Measurements from ENCODE around the gene TAS1R2.
"Not testable (repeated sequence)": the region's sequence is repeated elsewhere in the genome, so short reads cannot be mapped to it uniquely, and the experiment has no call there.

Gene TAS1R2

GRCh38 chr1:18898567-18898966, 39.1 kb upstream of the TAS1R2 start:
- Histone ChIP-seq H3K4me1 (ENCODE audit: control insufficient read depth, insufficient read depth, low read length) (peaks cover 6% of the 10 kb centered on the region), H3K36me3 (ENCODE audit: control insufficient read depth, insufficient read depth, low read length) (peaks cover 5% of the 10 kb centered on the region; the same call in 1 of the 2 replicates), H3K27ac (ENCODE audit: low read depth, low read length) (no peak overlapping the region), H3K9me3 (ENCODE audit: control insufficient read depth, insufficient read depth, low read length) (no peaks in the 10 kb centered on the region), H3K4me3 (ENCODE audit: low read depth, low read length) (no peak overlapping the region), H3K27me3 (ENCODE audit: control insufficient read depth, insufficient read depth, low read length) (no peaks in the 10 kb centered on the region), H3K9ac (ENCODE audit: low read depth, low read length) (no peak overlapping the region)

GRCh38 chr1:18895317-18895716, 35.9 kb upstream of the TAS1R2 start:
- Histone ChIP-seq H3K27ac (ENCODE audit: low read depth, low read length) (no peak overlapping the region), H3K36me3 (ENCODE audit: control insufficient read depth, insufficient read depth, low read length) (peaks cover 5% of the 10 kb centered on the region; the same call in 1 of the 2 replicates), H3K4me3 (ENCODE audit: low read depth, low read length) (no peak overlapping the region)

GRCh38 chr1:18893120-18893519, 33.7 kb upstream of the TAS1R2 start:
- H3K9me3 ChIP-seq (ENCODE audit: control insufficient read depth, insufficient read depth, low read length), result no peaks in the 10 kb centered on the region
- H3K27me3 ChIP-seq (ENCODE audit: control insufficient read depth, insufficient read depth, low read length), result no peaks in the 10 kb centered on the region
- peaks cover 7% of the 10 kb centered on the region; the same call in 1 of the 2 replicates for H3K36me3 ChIP-seq (ENCODE audit: control insufficient read depth, insufficient read depth, low read length)
- H3K4me1 ChIP-seq (ENCODE audit: control insufficient read depth, insufficient read depth, low read length), result no peaks in the 10 kb centered on the region
- H3K9ac ChIP-seq (ENCODE audit: low read depth, low read length), result no peak overlapping the region
- H3K27ac ChIP-seq (ENCODE audit: low read depth, low read length), result no peak overlapping the region
- H3K4me3 ChIP-seq (ENCODE audit: low read depth, low read length), result no peak overlapping the region

More at GRCh38 chr1:18895317-18895716, 35.9 kb upstream of the TAS1R2 start:
- Histone ChIP-seq H3K4me1 (ENCODE audit: control insufficient read depth, insufficient read depth, low read length) (no peaks in the 10 kb centered on the region), H3K9me3 (ENCODE audit: control insufficient read depth, insufficient read depth, low read length) (no peaks in the 10 kb centered on the region), H3K9ac (ENCODE audit: low read depth, low read length) (no peak overlapping the region), H3K27me3 (ENCODE audit: control insufficient read depth, insufficient read depth, low read length) (no peaks in the 10 kb centered on the region)

- H3K36me3 ChIP-seq (ENCODE audit: control insufficient read depth, insufficient read depth, low read length), result peaks cover 13% of the 10 kb centered on the region; the same call in 1 of the 2 replicates
- H3K9me3 ChIP-seq (ENCODE audit: control insufficient read depth, insufficient read depth, low read length); H3K27me3 ChIP-seq (ENCODE audit: control insufficient read depth, insufficient read depth, low read length); H3K4me3 ChIP-seq (ENCODE audit: low read depth, low read length); H3K9ac ChIP-seq (ENCODE audit: low read depth, low read length); H3K27ac ChIP-seq (ENCODE audit: low read depth, low read length); H3K4me1 ChIP-seq (ENCODE audit: control insufficient read depth, insufficient read depth, low read length): not testable (repeated sequence)
These were observed 32.4 kb upstream of the TAS1R2 start for GRCh38 chr1:18891858-18892257.

- H3K4me3 ChIP-seq (ENCODE audit: low read depth, low read length), result no peak overlapping the region
- no peak overlapping the region for H3K9ac ChIP-seq (ENCODE audit: low read depth, low read length)
- no peak overlapping the region for H3K27ac ChIP-seq (ENCODE audit: low read depth, low read length)
- H3K36me3 ChIP-seq (ENCODE audit: control insufficient read depth, insufficient read depth, low read length), result peaks cover 13% of the 10 kb centered on the region; the same call in 1 of the 2 replicates
- no peaks in the 10 kb centered on the region for H3K4me1 ChIP-seq (ENCODE audit: control insufficient read depth, insufficient read depth, low read length)
- no peaks in the 10 kb centered on the region for H3K9me3 ChIP-seq (ENCODE audit: control insufficient read depth, insufficient read depth, low read length)
- H3K27me3 ChIP-seq (ENCODE audit: control insufficient read depth, insufficient read depth, low read length), result no peaks in the 10 kb centered on the region
These were observed 31.9 kb upstream of the TAS1R2 start for GRCh38 chr1:18891426-18891780.

GRCh38 chr1:18890706-18891425, 31.4 kb upstream of the TAS1R2 start:
- Histone ChIP-seq H3K4me3 (ENCODE audit: low read depth, low read length) (no peak overlapping the region), H3K9ac (ENCODE audit: low read depth, low read length) (no peak overlapping the region), H3K27ac (ENCODE audit: low read depth, low read length) (no peak overlapping the region), H3K27me3 (ENCODE audit: control insufficient read depth, insufficient read depth, low read length) (no peaks in the 10 kb centered on the region), H3K36me3 (ENCODE audit: control insufficient read depth, insufficient read depth, low read length) (peaks cover 13% of the 10 kb centered on the region; the same call in 1 of the 2 replicates), H3K4me1 (ENCODE audit: control insufficient read depth, insufficient read depth, low read length) (no peaks in the 10 kb centered on the region), H3K9me3 (ENCODE audit: control insufficient read depth, insufficient read depth, low read length) (no peaks in the 10 kb centered on the region)

GRCh38 chr1:18886003-18886335, 26.5 kb upstream of the TAS1R2 start:
- H3K36me3 ChIP-seq (ENCODE audit: control insufficient read depth, insufficient read depth, low read length), result peaks cover 23% of the 10 kb centered on the region
- no peak overlapping the region for H3K9ac ChIP-seq (ENCODE audit: low read depth, low read length)
- H3K27ac ChIP-seq (ENCODE audit: low read depth, low read length), result no peak overlapping the region

GRCh38 chr1:18885311-18886002, 26.0 kb upstream of the TAS1R2 start:
- Histone ChIP-seq H3K4me1 (ENCODE audit: control insufficient read depth, insufficient read depth, low read length) (no peaks in the 10 kb centered on the region), H3K9me3 (ENCODE audit: control insufficient read depth, insufficient read depth, low read length) (no peaks in the 10 kb centered on the region), H3K36me3 (ENCODE audit: control insufficient read depth, insufficient read depth, low read length) (peaks cover 23% of the 10 kb centered on the region), H3K4me3 (ENCODE audit: low read depth, low read length) (no peak overlapping the region), H3K27me3 (ENCODE audit: control insufficient read depth, insufficient read depth, low read length) (no peaks in the 10 kb centered on the region), H3K9ac (ENCODE audit: low read depth, low read length) (no peak overlapping the region), H3K27ac (ENCODE audit: low read depth, low read length) (no peak overlapping the region)

More at GRCh38 chr1:18886003-18886335, 26.5 kb upstream of the TAS1R2 start:
- no peaks in the 10 kb centered on the region for H3K9me3 ChIP-seq (ENCODE audit: control insufficient read depth, insufficient read depth, low read length)
- no peak overlapping the region for H3K4me3 ChIP-seq (ENCODE audit: low read depth, low read length)
- no peaks in the 10 kb centered on the region for H3K4me1 ChIP-seq (ENCODE audit: control insufficient read depth, insufficient read depth, low read length)
- no peaks in the 10 kb centered on the region for H3K27me3 ChIP-seq (ENCODE audit: control insufficient read depth, insufficient read depth, low read length)

GRCh38 chr1:18884727-18885126, 25.3 kb upstream of the TAS1R2 start:
- peaks cover 2% of the 10 kb centered on the region; the same call in 1 of the 2 replicates for H3K4me1 ChIP-seq (ENCODE audit: control insufficient read depth, insufficient read depth, low read length)
- no peak overlapping the region for H3K4me3 ChIP-seq (ENCODE audit: low read depth, low read length)
- peaks cover 23% of the 10 kb centered on the region for H3K36me3 ChIP-seq (ENCODE audit: control insufficient read depth, insufficient read depth, low read length)
- H3K27me3 ChIP-seq (ENCODE audit: control insufficient read depth, insufficient read depth, low read length), result no peaks in the 10 kb centered on the region
- H3K9ac ChIP-seq (ENCODE audit: low read depth, low read length), result no peak overlapping the region
- no peak overlapping the region for H3K27ac ChIP-seq (ENCODE audit: low read depth, low read length)
- no peaks in the 10 kb centered on the region for H3K9me3 ChIP-seq (ENCODE audit: control insufficient read depth, insufficient read depth, low read length)

GRCh38 chr1:18884419-18884717, 24.9 kb upstream of the TAS1R2 start:
- no peak overlapping the region for H3K27ac ChIP-seq (ENCODE audit: low read depth, low read length)
- H3K4me1 ChIP-seq (ENCODE audit: control insufficient read depth, insufficient read depth, low read length), result peaks cover 6% of the 10 kb centered on the region; the same call in 1 of the 2 replicates
- peaks cover 23% of the 10 kb centered on the region for H3K36me3 ChIP-seq (ENCODE audit: control insufficient read depth, insufficient read depth, low read length)
- H3K4me3 ChIP-seq (ENCODE audit: low read depth, low read length), result no peak overlapping the region
- H3K9me3 ChIP-seq (ENCODE audit: control insufficient read depth, insufficient read depth, low read length), result no peaks in the 10 kb centered on the region
- H3K27me3 ChIP-seq (ENCODE audit: control insufficient read depth, insufficient read depth, low read length), result no peaks in the 10 kb centered on the region
- H3K9ac ChIP-seq (ENCODE audit: low read depth, low read length), result no peak overlapping the region

- no peaks in the 10 kb centered on the region for H3K9me3 ChIP-seq (ENCODE audit: control insufficient read depth, insufficient read depth, low read length)
- H3K27me3 ChIP-seq (ENCODE audit: control insufficient read depth, insufficient read depth, low read length), result no peaks in the 10 kb centered on the region
- H3K27ac ChIP-seq (ENCODE audit: low read depth, low read length), result no peak overlapping the region
- H3K36me3 ChIP-seq (ENCODE audit: control insufficient read depth, insufficient read depth, low read length), result peaks cover 23% of the 10 kb centered on the region
- H3K4me3 ChIP-seq (ENCODE audit: low read depth, low read length), result no peak overlapping the region
- no peak overlapping the region for H3K9ac ChIP-seq (ENCODE audit: low read depth, low read length)
- H3K4me1 ChIP-seq (ENCODE audit: control insufficient read depth, insufficient read depth, low read length), result peaks cover 6% of the 10 kb centered on the region; the same call in 1 of the 2 replicates
These were observed 24.4 kb upstream of the TAS1R2 start for GRCh38 chr1:18883636-18884418.

Measured in HUES48 (cell line).